ENCODE results near the gene GRID2. TPM values are rescaled to one million over a fixed set of nuclear protein-coding genes. Genes with fewer than 3 reads are reported as not detected.

GRID2 gene
- total RNA-seq, 2 donors from 2014 or later: not detected

DNA sequence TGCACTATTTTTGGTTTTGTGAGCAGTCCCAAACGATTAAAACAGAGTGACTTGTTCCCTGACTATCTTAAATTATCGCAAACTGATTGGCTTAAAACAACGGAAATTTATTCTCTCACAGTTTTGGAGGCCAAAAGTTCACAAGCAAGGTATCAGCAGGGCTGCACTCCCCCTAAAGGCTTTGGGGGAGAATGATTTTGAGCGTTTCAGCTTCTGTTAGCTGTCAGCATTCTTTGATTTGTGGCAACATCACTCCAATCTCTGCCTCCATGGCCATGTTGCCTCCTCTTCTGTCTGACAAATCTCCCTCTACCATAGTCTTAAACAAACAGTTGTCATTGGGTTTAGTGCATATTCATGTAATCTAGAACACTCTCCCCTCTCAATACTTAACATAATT lies 1065.2 kb downstream of the GRID2 start:
- intact Hi-C loops (cut with DNase I): no loop called here
- TF ChIP-seq, protein P1, sequence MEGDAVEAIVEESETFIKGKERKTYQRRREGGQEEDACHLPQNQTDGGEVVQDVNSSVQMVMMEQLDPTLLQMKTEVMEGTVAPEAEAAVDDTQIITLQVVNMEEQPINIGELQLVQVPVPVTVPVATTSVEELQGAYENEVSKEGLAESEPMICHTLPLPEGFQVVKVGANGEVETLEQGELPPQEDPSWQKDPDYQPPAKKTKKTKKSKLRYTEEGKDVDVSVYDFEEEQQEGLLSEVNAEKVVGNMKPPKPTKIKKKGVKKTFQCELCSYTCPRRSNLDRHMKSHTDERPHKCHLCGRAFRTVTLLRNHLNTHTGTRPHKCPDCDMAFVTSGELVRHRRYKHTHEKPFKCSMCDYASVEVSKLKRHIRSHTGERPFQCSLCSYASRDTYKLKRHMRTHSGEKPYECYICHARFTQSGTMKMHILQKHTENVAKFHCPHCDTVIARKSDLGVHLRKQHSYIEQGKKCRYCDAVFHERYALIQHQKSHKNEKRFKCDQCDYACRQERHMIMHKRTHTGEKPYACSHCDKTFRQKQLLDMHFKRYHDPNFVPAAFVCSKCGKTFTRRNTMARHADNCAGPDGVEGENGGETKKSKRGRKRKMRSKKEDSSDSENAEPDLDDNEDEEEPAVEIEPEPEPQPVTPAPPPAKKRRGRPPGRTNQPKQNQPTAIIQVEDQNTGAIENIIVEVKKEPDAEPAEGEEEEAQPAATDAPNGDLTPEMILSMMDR (IDR thresholded peaks at IDR 0.05): no peak
- H3K4me3 ChIP-seq: no peak overlapping the region
- no peak for DNase-seq
- H3K9ac ChIP-seq (ENCODE audit: low read depth in 2 of 2, low read length in 2 of 2): no peak overlapping the region
- no peaks in the 10 kb centered on the region for H3K36me3 ChIP-seq
- no peaks in the 10 kb centered on the region for H3K4me1 ChIP-seq
- no peaks in the 10 kb centered on the region for H3K9me3 ChIP-seq
- no peaks in the 10 kb centered on the region for H3K27me3 ChIP-seq
- H3K27ac ChIP-seq: no peak overlapping the region

DNA sequence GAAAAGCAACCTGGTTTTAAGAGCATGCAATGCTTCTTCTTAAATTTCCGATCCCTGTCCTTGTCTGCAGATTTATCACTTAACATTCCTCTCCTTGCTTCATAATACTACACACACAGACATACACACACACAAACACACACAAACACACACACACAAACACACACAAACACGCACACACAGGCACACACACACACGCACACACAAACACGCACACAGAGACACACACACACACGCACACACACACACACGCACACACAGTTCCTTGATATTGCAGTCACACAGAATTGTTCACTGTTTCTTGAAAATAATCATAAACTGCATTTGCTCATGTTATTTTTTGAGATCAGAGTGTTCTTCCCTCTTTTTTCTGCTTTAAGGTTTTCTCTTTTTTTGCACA lies 1066.5 kb downstream of the GRID2 start:
- intact Hi-C loops (cut with DNase I): no loop called here
- H3K4me3 ChIP-seq: no peak overlapping the region
- no peak for DNase-seq
- H3K9ac ChIP-seq (ENCODE audit: low read depth in 2 of 2, low read length in 2 of 2): no peak overlapping the region
- no peaks in the 10 kb centered on the region for H3K27me3 ChIP-seq
- no peak overlapping the region for H3K27ac ChIP-seq
- TF ChIP-seq, protein P1 (IDR thresholded peaks at IDR 0.05): no peak
- no peaks in the 10 kb centered on the region for H3K4me1 ChIP-seq
- no peaks in the 10 kb centered on the region for H3K9me3 ChIP-seq
- no peaks in the 10 kb centered on the region for H3K36me3 ChIP-seq

DNA sequence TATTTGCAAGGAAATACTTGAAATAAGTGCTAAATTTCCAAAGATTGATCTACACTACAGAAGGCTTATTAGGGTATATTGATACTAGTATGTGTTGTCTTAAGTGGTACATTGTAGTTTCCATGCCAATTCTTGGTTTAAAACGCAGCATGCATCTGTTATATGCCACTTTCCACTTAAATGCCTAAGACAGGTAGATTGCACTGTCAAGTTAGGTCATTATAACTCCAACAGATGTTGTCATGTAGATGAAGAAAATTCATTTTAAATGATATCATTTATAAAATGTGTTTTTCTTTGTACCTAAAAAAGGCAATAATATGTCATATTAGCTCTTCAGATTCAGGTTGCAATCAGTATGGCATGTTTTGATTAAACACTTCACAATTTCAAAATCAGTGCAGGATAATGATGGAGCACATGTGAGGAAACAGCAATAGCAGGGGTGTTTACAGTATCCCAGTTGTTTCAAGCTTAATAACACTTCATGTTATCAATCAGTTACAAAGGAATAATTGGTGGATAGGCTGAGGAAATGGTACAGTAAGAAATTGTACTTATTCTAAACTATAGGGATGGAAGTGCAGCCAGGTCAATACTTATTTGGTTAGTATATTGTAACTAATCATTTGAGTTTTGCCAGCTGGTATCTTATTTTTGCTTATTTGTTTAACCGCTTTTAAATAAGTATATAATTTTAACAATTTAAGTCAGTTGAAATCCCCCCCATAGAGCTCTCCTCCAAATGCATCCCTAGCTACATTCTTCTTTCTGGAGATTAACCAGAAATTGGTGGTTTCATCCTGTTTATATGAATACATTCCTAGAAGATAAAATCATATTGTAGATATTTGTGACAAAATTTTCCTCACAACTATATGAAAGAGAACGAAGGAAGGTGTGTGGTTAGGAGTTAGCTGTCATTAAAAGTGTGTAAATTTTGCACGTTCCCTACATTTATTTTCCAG lies 1070.4 kb downstream of the GRID2 start:
- Histone ChIP-seq H3K4me1 (no peaks in the 10 kb centered on the region), H3K9me3 (no peaks in the 10 kb centered on the region), H3K27me3 (no peaks in the 10 kb centered on the region), H3K9ac (ENCODE audit: low read depth in 2 of 2, low read length in 2 of 2) (no peak overlapping the region), H3K4me3 (no peak overlapping the region), H3K36me3 (no peaks in the 10 kb centered on the region), H3K27ac (no peak overlapping the region)
- no peak for DNase-seq
- intact Hi-C loops (cut with DNase I): no loop called here
- TF ChIP-seq, protein P1 (IDR thresholded peaks at IDR 0.05): no peak

DNA sequence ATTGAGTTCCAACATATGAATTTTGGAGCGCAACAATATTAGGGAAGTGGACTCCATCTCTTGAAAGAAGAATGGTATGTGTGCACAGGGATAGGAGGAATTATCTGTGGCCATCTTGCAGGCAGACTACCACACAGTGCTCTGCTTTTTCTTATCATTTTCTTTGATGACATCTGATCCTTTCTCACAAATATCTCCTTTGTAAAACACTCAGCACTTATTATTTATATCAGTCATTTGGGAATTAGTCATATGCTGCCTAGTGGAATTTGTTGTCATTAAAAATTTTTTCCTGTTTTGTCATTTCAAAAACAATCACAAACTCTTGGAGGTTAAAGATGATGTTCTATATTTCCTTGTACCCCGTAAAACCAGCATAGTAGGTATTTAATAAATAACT lies 1080.5 kb downstream of the GRID2 start:
- no peaks in the 10 kb centered on the region for H3K27me3 ChIP-seq
- TF ChIP-seq, protein P1 (IDR thresholded peaks at IDR 0.05): no peak
- H3K9ac ChIP-seq (ENCODE audit: low read depth in 2 of 2, low read length in 2 of 2): no peak overlapping the region
- no peak overlapping the region for H3K27ac ChIP-seq
- H3K9me3 ChIP-seq: no peaks in the 10 kb centered on the region
- intact Hi-C loops (cut with DNase I): no loop called here
- no peaks in the 10 kb centered on the region for H3K36me3 ChIP-seq
- no peak overlapping the region for H3K4me3 ChIP-seq
- no peak for DNase-seq
- H3K4me1 ChIP-seq: no peaks in the 10 kb centered on the region

DNA sequence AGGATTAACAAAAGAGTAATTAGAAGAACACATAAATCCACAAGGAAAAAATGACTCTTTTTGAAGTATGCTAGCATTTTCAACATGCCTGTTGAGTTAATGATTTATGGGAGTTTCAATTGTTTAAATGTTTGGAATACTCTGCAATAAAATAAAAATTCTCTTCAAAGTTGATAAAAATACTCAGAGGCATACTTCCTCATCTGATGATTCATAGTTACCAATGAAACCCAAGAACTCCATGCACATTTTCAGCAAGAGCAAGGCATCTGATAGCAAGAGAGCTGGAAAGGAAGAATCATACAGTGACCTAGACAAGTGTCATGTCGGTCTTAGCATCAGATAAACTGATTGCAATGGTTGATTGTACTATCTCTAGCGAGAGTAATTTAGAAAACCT lies 1081.1 kb downstream of the GRID2 start:
- no peak overlapping the region for H3K4me3 ChIP-seq
- no peaks in the 10 kb centered on the region for H3K9me3 ChIP-seq
- intact Hi-C loops (cut with DNase I): no loop called here
- no peaks in the 10 kb centered on the region for H3K4me1 ChIP-seq
- TF ChIP-seq, protein P1 (IDR thresholded peaks at IDR 0.05): no peak
- H3K36me3 ChIP-seq: no peaks in the 10 kb centered on the region
- H3K27me3 ChIP-seq: no peaks in the 10 kb centered on the region
- H3K9ac ChIP-seq (ENCODE audit: low read depth in 2 of 2, low read length in 2 of 2): no peak overlapping the region
- DNase-seq: no peak
- no peak overlapping the region for H3K27ac ChIP-seq
